B cell (primary cell): ENCODE data around the gene HSD17B12. TPM values are rescaled to one million over a fixed set of nuclear protein-coding genes. Genes with fewer than 3 reads are reported as not detected.
A peak's percentile ranks its signal among the peaks of the same experiment; 100 is the strongest.

ENCODE experiments used
- ATAC-seq: fragments of 200-7000 bp; cut with Tn5 transposase; one replicate; pipeline ENCODE4 v1.10.0; 2021; ENCODE audit warnings: low read depth, mild to moderate bottlenecking, moderate number of reproducible peaks, moderate library complexity
- CTCF ChIA-PET: fragments of 350-600 bp; sonication (Branson Sonifier 250); formaldehyde crosslinking; loops from one replicate; lab custom pipeline; 2021; ENCODE audit warnings: antibody characterized with exemption, inconsistent platforms; lab: Charles Lee
- POLR2A ChIA-PET: fragments of 350-600 bp; sonication (Branson Sonifier 250); formaldehyde crosslinking; loops from one replicate; lab custom pipeline; 2021; ENCODE audit warnings: antibody characterized with exemption; lab: Charles Lee
- DNase-seq: peaks from one replicate; pipeline ENCODE4 v3.0.0; 2013
- H2AFZ ChIP-seq: 2 replicates; pipeline ENCODE4 v1.6.1; 2012; ENCODE audit warnings: mild to moderate bottlenecking, low read depth, low read length; ENCODE audit not compliant: insufficient read depth, poor library complexity, severe bottlenecking
- H3K27ac ChIP-seq, 2 donors: 1 replicate in 1 of 2; 2 replicates in 1 of 2; pipeline ENCODE4 v1.5.1; 2012 to 2013; ENCODE audit warnings: low read length in 2 of 2, mild to moderate bottlenecking in 2 of 2, moderate library complexity in 1 of 2
- H3K27me3 ChIP-seq, 4 experiments: fragments of 200-600 bp in 1 of 4; sonication (generic) in 1 of 4; replicated peaks in 1 of 4; 1 replicate in 2 of 4; 2 replicates in 2 of 4; pipeline versions ENCODE4 v1.6.1 to v1.7.0; 2013 to 2016; ENCODE audit warnings: low read length in 3 of 4, mild to moderate bottlenecking in 2 of 4, mixed read lengths in 1 of 4, moderate library complexity in 1 of 4; ENCODE audit not compliant: insufficient read depth in 4 of 4, control insufficient read depth in 3 of 4; ENCODE audit errors: control extremely low read depth in 1 of 4
- H3K36me3 ChIP-seq, 2 experiments: replicated peaks in 1 of 2; 1 replicate in 1 of 2; 2 replicates in 1 of 2; pipeline versions ENCODE4 v1.6.1 to v1.7.1; 2013; ENCODE audit warnings: low read length in 1 of 2; ENCODE audit not compliant: insufficient read depth in 2 of 2, control insufficient read depth in 1 of 2; ENCODE audit errors: control extremely low read depth in 1 of 2, extremely low read depth in 1 of 2
- H3K4me1 ChIP-seq, 2 donors: fragments of 200-600 bp in 1 of 2; sonication (generic) in 1 of 2; 1 replicate in 1 of 2; 2 replicates in 1 of 2; pipeline versions ENCODE4 v1.5.1 to v1.6.1; 2013 to 2017; ENCODE audit warnings: low read length in 2 of 2; ENCODE audit not compliant: control insufficient read depth in 2 of 2, insufficient read depth in 2 of 2
- H3K4me2 ChIP-seq: replicated peaks from 2 replicates; pipeline ENCODE3; 2012; ENCODE audit warnings: mild to moderate bottlenecking, low read depth, low read length; ENCODE audit not compliant: poor library complexity, severe bottlenecking
- H3K4me3 ChIP-seq, 5 experiments: fragments of 200-600 bp in 1 of 5; sonication (generic) in 1 of 5; 1 replicate in 3 of 5; 2 replicates in 2 of 5; pipeline versions ENCODE4 v1.5.1 to v1.7.0; 2011 to 2016; ENCODE audit warnings: low read length in 4 of 5, mild to moderate bottlenecking in 4 of 5, low read depth in 2 of 5, control low read depth in 1 of 5, moderate library complexity in 1 of 5; ENCODE audit not compliant: insufficient read depth in 1 of 5; ENCODE audit errors: control extremely low read depth in 1 of 5, extremely low read depth in 1 of 5
- H3K79me2 ChIP-seq: fragments of 200-600 bp; sonication (generic); one replicate; pipeline ENCODE4 v1.6.0; 2016; ENCODE audit warnings: low read length; ENCODE audit not compliant: control insufficient read depth, insufficient read depth
- H3K9ac ChIP-seq: fragments of 200-600 bp; sonication (generic); 2 replicates; pipeline ENCODE4 v1.6.1; 2017; ENCODE audit warnings: mild to moderate bottlenecking, low read length, moderate library complexity
- H3K9me3 ChIP-seq, 3 donors: one replicate each; pipeline versions ENCODE4 v1.6.1 to v1.7.1; 2013; ENCODE audit warnings: low read length in 2 of 3; ENCODE audit not compliant: control insufficient read depth in 2 of 3, insufficient read depth in 1 of 3; ENCODE audit errors: control extremely low read depth in 1 of 3
- H4K20me1 ChIP-seq: 2 replicates; pipeline ENCODE4 v1.6.0; 2012; ENCODE audit warnings: mild to moderate bottlenecking, low read length; ENCODE audit not compliant: insufficient read depth, control insufficient read depth, poor library complexity, severe bottlenecking
- H3K27ac Mint-ChIP-seq: one replicate; pipeline ENCODE4 v1.8.0; 2021; ENCODE audit warnings: mixed read lengths
- H3K27me3 Mint-ChIP-seq: one replicate; pipeline ENCODE4 v1.8.0; 2021; ENCODE audit warnings: mixed read lengths
- H3K4me1 Mint-ChIP-seq: one replicate; pipeline ENCODE4 v1.8.0; 2021; ENCODE audit warnings: mixed read lengths
- H3K4me3 Mint-ChIP-seq: one replicate; pipeline ENCODE4 v1.8.0; 2021; ENCODE audit warnings: mixed read lengths
- H3K9me3 Mint-ChIP-seq: one replicate; pipeline ENCODE4 v1.8.0; 2022; ENCODE audit warnings: mixed read lengths; ENCODE audit not compliant: insufficient read depth
- CTCF ChIP-seq: fragments of 200-600 bp; IDR thresholded peaks from one replicate; pipeline ENCODE4 v1.8.0; 2022; ENCODE audit warnings: antibody characterized with exemption, mild to moderate bottlenecking
- EZH2 ChIP-seq: IDR thresholded peaks from 2 replicates; pipeline ENCODE4 v1.6.1; 2012; ENCODE audit warnings: borderline replicate concordance, low read depth, mild to moderate bottlenecking, moderate library complexity, low read length; ENCODE audit not compliant: insufficient read depth, poor library complexity, severe bottlenecking
- WGBS: methylation state at CpG from one replicate; pipeline ENCODE4 v1.1.5; 2013; ENCODE audit warnings: missing lambda C conversion rate; ENCODE audit not compliant: insufficient coverage; 5-methylcytosine and 5-hydroxymethylcytosine counted together
- intact Hi-C: fragments of 100-400 bp; cut with micrococcal nuclease; formaldehyde crosslinking; loops from one replicate; pipeline ENCODE4 v1.10.0; 2022
- polyA plus RNA-seq: library from polyadenylated mRNA; depleted of rRNA; stranded (reverse); fragments of >200 nt; gene quantifications from 2 replicates; pipeline ENCODE4 v1.2.3, GENCODE V29; 2012
- total RNA-seq, 2 donors: library from RNA; stranded (reverse); fragments of 120-200 nt in 1 of 2; gene quantifications; 1 replicate in 1 of 2; 2 replicates in 1 of 2; pipeline versions ENCODE4 v1.2.3 to v1.2.4, GENCODE V29; 2013 to 2022

The HSD17B12 gene
- total and polyA plus RNA-seq, 2 donors (not counting 1 experiment from before 2014, with no cell fraction given), result 13.1 to 34.6 TPM

- H3K27ac ChIP-seq, result no peak overlapping the region
- DNase-seq (no peak), ATAC-seq (no peak)
- H3K36me3 ChIP-seq, result peaks cover 0 to 1% of the 10 kb centered on the region in 2 experiments
- H3K4me2 ChIP-seq, result no peak overlapping the region
- H3K79me2 ChIP-seq, result peaks cover 23% of the 10 kb centered on the region
- no peak overlapping the region for H3K4me3 ChIP-seq
- peaks cover 0 to 3% (median 2%) of the 10 kb centered on the region in 3 donors for H3K9me3 ChIP-seq
- peaks cover under 1% of the 10 kb centered on the region for H3K9me3 Mint-ChIP-seq
- POLR2A ChIA-PET, result no interaction called here
- H3K27ac Mint-ChIP-seq, result no peak overlapping the region
- TF ChIP-seq CTCF, result no peak
- TF ChIP-seq EZH2, result no peak
- H3K9ac ChIP-seq, result no peak overlapping the region
- H2AFZ ChIP-seq, result no peak overlapping the region
- peaks cover 4% of the 10 kb centered on the region for H3K4me1 Mint-ChIP-seq
- CTCF ChIA-PET, result no interaction called here
- no peaks in the 10 kb centered on the region for H3K4me1 ChIP-seq
- no CpG with 5 or more reads among the region's 1 CpG for WGBS
- no peaks in the 10 kb centered on the region for H3K27me3 ChIP-seq
- no peaks in the 10 kb centered on the region for H4K20me1 ChIP-seq
- no peaks in the 10 kb centered on the region for H3K27me3 Mint-ChIP-seq
- intact Hi-C loops, result no loop called here
- H3K4me3 Mint-ChIP-seq, result no peak overlapping the region
Observed at GRCh38 chr11:43706631-43707030, 26.1 kb downstream of the HSD17B12 start.

GRCh38 chr11:43708776-43709175 is 28.2 kb downstream of the HSD17B12 start:
- no peak for DNase-seq
- intact Hi-C loops, result no loop called here
- Mint-ChIP-seq H3K4me1 (peaks cover 4% of the 10 kb centered on the region), H3K27ac (no peak overlapping the region), H3K9me3 (no peaks in the 10 kb centered on the region), H3K27me3 (no peaks in the 10 kb centered on the region), H3K4me3 (no peak overlapping the region)
- Histone ChIP-seq H3K27ac (no peak overlapping the region), H3K36me3 (peaks cover 0 to 1% of the 10 kb centered on the region in 2 experiments), H3K4me1 (no peaks in the 10 kb centered on the region), H3K27me3 (no peaks in the 10 kb centered on the region), H3K4me3 (no peak overlapping the region), H2AFZ (no peak overlapping the region), H3K9ac (no peak overlapping the region), H3K9me3 (no peaks in the 10 kb centered on the region), H3K79me2 (peaks cover 21% of the 10 kb centered on the region), H3K4me2 (no peak overlapping the region), H4K20me1 (no peaks in the 10 kb centered on the region)
- TF ChIP-seq EZH2, result no peak
- TF ChIP-seq CTCF, result peak; percentile 23
- no CpG with 5 or more reads among the region's 4 CpGs for WGBS
- no peak for ATAC-seq
- ChIA-PET POLR2A (no interaction called here), CTCF (no interaction called here)
